ENCODE measurements around the gene GPR78. TPM values are rescaled to one million over a fixed set of nuclear protein-coding genes. Genes with fewer than 3 reads are reported as not detected.

GPR78 gene
- total and polyA plus RNA-seq, 4 donors, result 0.05 to 0.28 TPM; not detected in 2

GRCh38 chr4:8546766-8547107 lies 33.5 kb upstream of the GPR78 start:
- DNase-seq (no peak), ATAC-seq (ENCODE audit: insufficient read depth, low FRiP score) (no peak)
- TF ChIP-seq CTCF (IDR thresholded peaks at IDR 0.05; ENCODE audit: control extremely low read depth, extremely low read depth), result no peak
- Histone ChIP-seq H3K4me1 (ENCODE audit: control insufficient read depth in 5 of 5, insufficient read depth in 5 of 5, low read length in 5 of 5) (peaks cover 0 to 4% (median 0%) of the 10 kb centered on the region in 5 donors), H3K9ac (ENCODE audit: insufficient read depth in 1 of 2, low read length in 2 of 2) (no peak overlapping the region), H3K27me3 (ENCODE audit: control insufficient read depth in 3 of 3, insufficient read depth in 3 of 3, low read length in 2 of 3) (no peaks in the 10 kb centered on the region), H3K27ac (ENCODE audit: low read depth in 1 of 2, low read length in 1 of 2) (no peak overlapping the region), H3K36me3 (ENCODE audit: control insufficient read depth in 4 of 4, insufficient read depth in 4 of 4, low read length in 4 of 4) (no peaks in the 10 kb centered on the region), H3K9me3 (ENCODE audit: control insufficient read depth in 4 of 4, insufficient read depth in 3 of 4, low read length in 3 of 4) (no peaks in the 10 kb centered on the region), H3K4me3 (no peak overlapping the region)
- WGBS, 2 donors, result 78 to 82% methylated on average over 8 of the region's 8 CpGs

- DNase-seq (peak in 2 of 3 donors; percentile 13 to 26), ATAC-seq (ENCODE audit: insufficient read depth, low FRiP score) (no peak)
- H3K4me1 ChIP-seq (ENCODE audit: control insufficient read depth in 5 of 5, insufficient read depth in 5 of 5, low read length in 5 of 5), result peaks cover 0 to 4% (median 0%) of the 10 kb centered on the region in 5 donors
Measured at GRCh38 chr4:8547108-8547911, 32.9 kb upstream of the GPR78 start.

GRCh38 chr4:8547912-8548730 lies 32.1 kb upstream of the GPR78 start:
- WGBS, 2 donors, result 94 to 95% methylated on average over 16 of the region's 16 CpGs
- no peak for TF ChIP-seq CTCF (IDR thresholded peaks at IDR 0.05; ENCODE audit: control extremely low read depth, extremely low read depth)
- Histone ChIP-seq H3K9ac (ENCODE audit: insufficient read depth in 1 of 2, low read length in 2 of 2) (no peak overlapping the region), H3K9me3 (ENCODE audit: control insufficient read depth in 4 of 4, insufficient read depth in 3 of 4, low read length in 3 of 4) (no peaks in the 10 kb centered on the region), H3K36me3 (ENCODE audit: control insufficient read depth in 4 of 4, insufficient read depth in 4 of 4, low read length in 4 of 4) (no peaks in the 10 kb centered on the region), H3K27ac (ENCODE audit: low read depth in 1 of 2, low read length in 1 of 2) (no peak overlapping the region), H3K4me1 (ENCODE audit: control insufficient read depth in 5 of 5, insufficient read depth in 5 of 5, low read length in 5 of 5) (peaks cover 0 to 4% (median 0%) of the 10 kb centered on the region in 5 donors), H3K4me3 (no peak overlapping the region), H3K27me3 (ENCODE audit: control insufficient read depth in 3 of 3, insufficient read depth in 3 of 3, low read length in 2 of 3) (no peaks in the 10 kb centered on the region)
- ATAC-seq (ENCODE audit: insufficient read depth, low FRiP score) (no peak), DNase-seq (peak in 1 of 3 donors; percentile 4)

More at GRCh38 chr4:8547108-8547911, 32.9 kb upstream of the GPR78 start:
- no peak overlapping the region for H3K4me3 ChIP-seq
- no peaks in the 10 kb centered on the region for H3K36me3 ChIP-seq (ENCODE audit: control insufficient read depth in 4 of 4, insufficient read depth in 4 of 4, low read length in 4 of 4)
- TF ChIP-seq CTCF (IDR thresholded peaks at IDR 0.05; ENCODE audit: control extremely low read depth, extremely low read depth), result no peak
- no peak overlapping the region for H3K9ac ChIP-seq (ENCODE audit: insufficient read depth in 1 of 2, low read length in 2 of 2)
- H3K27me3 ChIP-seq (ENCODE audit: control insufficient read depth in 3 of 3, insufficient read depth in 3 of 3, low read length in 2 of 3), result no peaks in the 10 kb centered on the region
- no peak overlapping the region for H3K27ac ChIP-seq (ENCODE audit: low read depth in 1 of 2, low read length in 1 of 2)
- WGBS, 2 donors, result 59 to 61% methylated on average over 16 of the region's 16 CpGs
- no peaks in the 10 kb centered on the region for H3K9me3 ChIP-seq (ENCODE audit: control insufficient read depth in 4 of 4, insufficient read depth in 3 of 4, low read length in 3 of 4)
